ENCODE results near the gene CHIC1. TPM values are rescaled to one million over a fixed set of nuclear protein-coding genes. Genes with fewer than 3 reads are reported as not detected.
"Not testable (repeated sequence)": the region's sequence is repeated elsewhere in the genome, so short reads cannot be mapped to it uniquely, and the experiment has no call there.

The CHIC1 gene
- total RNA-seq, 1 experiment from 2014 or later = 7.6 TPM

DNA sequence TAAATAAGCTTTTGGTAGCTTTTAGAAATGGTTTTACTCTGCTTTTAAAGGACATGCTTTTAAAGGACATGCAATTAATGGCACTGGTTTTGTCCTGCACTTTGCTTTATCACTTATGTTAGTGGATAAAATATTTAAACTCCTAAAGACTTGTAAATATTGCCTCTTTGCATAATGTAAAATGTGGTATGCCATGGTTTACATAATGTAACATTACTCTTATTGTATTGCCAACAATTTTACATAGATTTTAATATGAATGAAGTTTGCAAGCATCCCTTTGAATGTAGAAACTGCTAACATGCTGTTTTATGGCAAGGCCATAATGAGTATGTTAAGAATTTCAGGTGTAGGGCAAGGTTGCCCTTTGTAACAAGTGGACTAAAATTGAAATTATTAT is 118.4 kb downstream of the CHIC1 start:
- no peaks in the 10 kb centered on the region for H3K27me3 Mint-ChIP-seq (ENCODE audit: insufficient read depth, unreplicated experiment)
- DNase-seq = no peak
- no peak overlapping the region for H3K4me3 ChIP-seq (ENCODE audit: low read depth, low read length)
- no peak overlapping the region for H3K27ac Mint-ChIP-seq (ENCODE audit: unreplicated experiment)
- no peak overlapping the region for H3K4me3 Mint-ChIP-seq (ENCODE audit: unreplicated experiment)
- H3K9me3 ChIP-seq = no peaks in the 10 kb centered on the region
- BruUV-seq (replicated peaks) = no TSS peak
- intact Hi-C loops (cut with micrococcal nuclease; ENCODE audit: unreplicated experiment) = no loop called here
- ChIA-PET POLR2A (no interaction called here), CTCF (no interaction called here)
- H3K4me1 ChIP-seq = no peaks in the 10 kb centered on the region
- no peaks in the 10 kb centered on the region for H3K4me1 Mint-ChIP-seq (ENCODE audit: low read depth, unreplicated experiment)
- no peaks in the 10 kb centered on the region for H3K36me3 Mint-ChIP-seq (ENCODE audit: insufficient read depth, unreplicated experiment)
- TF ChIP-seq, protein P1, sequence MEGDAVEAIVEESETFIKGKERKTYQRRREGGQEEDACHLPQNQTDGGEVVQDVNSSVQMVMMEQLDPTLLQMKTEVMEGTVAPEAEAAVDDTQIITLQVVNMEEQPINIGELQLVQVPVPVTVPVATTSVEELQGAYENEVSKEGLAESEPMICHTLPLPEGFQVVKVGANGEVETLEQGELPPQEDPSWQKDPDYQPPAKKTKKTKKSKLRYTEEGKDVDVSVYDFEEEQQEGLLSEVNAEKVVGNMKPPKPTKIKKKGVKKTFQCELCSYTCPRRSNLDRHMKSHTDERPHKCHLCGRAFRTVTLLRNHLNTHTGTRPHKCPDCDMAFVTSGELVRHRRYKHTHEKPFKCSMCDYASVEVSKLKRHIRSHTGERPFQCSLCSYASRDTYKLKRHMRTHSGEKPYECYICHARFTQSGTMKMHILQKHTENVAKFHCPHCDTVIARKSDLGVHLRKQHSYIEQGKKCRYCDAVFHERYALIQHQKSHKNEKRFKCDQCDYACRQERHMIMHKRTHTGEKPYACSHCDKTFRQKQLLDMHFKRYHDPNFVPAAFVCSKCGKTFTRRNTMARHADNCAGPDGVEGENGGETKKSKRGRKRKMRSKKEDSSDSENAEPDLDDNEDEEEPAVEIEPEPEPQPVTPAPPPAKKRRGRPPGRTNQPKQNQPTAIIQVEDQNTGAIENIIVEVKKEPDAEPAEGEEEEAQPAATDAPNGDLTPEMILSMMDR (IDR thresholded peaks at IDR 0.05; ENCODE audit: insufficient read depth in 1 of 2, low read depth in 1 of 2, low read length in 1 of 2, severe bottlenecking in 1 of 2, unreplicated experiment in 1 of 2) = no peak
- H3K36me3 ChIP-seq (ENCODE audit: control insufficient read depth, insufficient read depth, low read length) = no peaks in the 10 kb centered on the region
- no peaks in the 10 kb centered on the region for H3K27me3 ChIP-seq (replicated peaks; ENCODE audit: control insufficient read depth, insufficient read depth, low read length)
- no peaks in the 10 kb centered on the region for H3K9me3 Mint-ChIP-seq (ENCODE audit: unreplicated experiment)

DNA sequence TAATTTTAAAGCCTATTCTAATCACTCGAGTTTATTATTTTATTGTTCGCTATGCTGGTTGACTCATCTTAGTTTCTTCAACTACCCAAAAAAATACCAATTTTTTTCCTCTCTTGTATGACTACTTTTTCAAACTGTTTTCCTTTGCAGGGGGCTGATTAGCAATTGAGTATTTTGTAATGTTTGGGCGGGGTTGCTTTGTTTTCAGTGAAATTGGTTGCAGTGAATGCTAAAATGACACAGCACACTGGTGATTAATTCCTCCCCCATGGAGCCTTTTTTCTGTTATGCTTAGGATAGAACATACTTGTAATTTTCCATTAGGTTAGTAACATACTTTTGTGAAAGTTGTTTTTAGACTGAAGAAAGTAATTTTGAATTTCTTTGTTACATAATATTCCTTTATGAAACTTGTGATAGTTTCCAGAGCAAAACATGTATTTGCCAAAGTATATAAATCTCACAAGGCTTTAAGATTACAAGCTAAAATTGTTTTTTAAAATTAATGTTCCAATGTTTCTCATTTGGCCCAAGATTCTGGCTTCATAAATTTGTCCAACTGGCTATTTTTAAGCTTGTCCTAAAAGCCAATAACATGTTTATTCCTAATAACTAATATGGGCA is 120.4 kb downstream of the CHIC1 start:
- no peak overlapping the region for H3K4me3 Mint-ChIP-seq (ENCODE audit: unreplicated experiment)

DNA sequence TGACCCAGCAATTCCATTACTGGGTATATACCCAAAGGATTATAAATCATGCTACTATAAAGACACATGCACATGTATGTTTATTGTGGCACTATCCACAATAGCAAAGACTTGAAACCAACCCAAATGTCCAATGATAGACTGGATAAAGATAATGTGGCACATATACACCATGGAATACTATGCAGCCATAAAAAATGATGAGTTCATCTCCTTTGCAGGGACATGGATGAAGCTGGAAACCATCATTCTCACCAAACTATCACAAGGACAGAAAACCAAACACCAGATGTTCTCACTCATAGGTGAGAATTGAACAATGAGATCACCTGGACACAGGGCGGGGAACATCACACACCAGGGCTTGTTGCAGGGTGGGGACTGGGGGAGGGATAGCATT is 144.0 kb downstream of the CHIC1 start:
- H3K36me3 ChIP-seq (ENCODE audit: control insufficient read depth, insufficient read depth, low read length); DNase-seq; H3K4me3 ChIP-seq (ENCODE audit: low read depth, low read length); H3K9me3 ChIP-seq; POLR2A ChIA-PET; H3K27me3 Mint-ChIP-seq (ENCODE audit: insufficient read depth, unreplicated experiment); BruUV-seq (replicated peaks); H3K27me3 ChIP-seq (replicated peaks; ENCODE audit: control insufficient read depth, insufficient read depth, low read length); H3K4me1 Mint-ChIP-seq (ENCODE audit: low read depth, unreplicated experiment); H3K36me3 Mint-ChIP-seq (ENCODE audit: insufficient read depth, unreplicated experiment); H3K4me1 ChIP-seq; intact Hi-C loops (cut with micrococcal nuclease; ENCODE audit: unreplicated experiment); CTCF ChIA-PET; H3K27ac Mint-ChIP-seq (ENCODE audit: unreplicated experiment); H3K4me3 Mint-ChIP-seq (ENCODE audit: unreplicated experiment): not testable (repeated sequence)
- H3K9me3 Mint-ChIP-seq (ENCODE audit: unreplicated experiment) = peaks cover 19% of the 10 kb centered on the region

More for the DNA sequence above, 120.4 kb downstream of the CHIC1 start:
- DNase-seq = no peak
- H3K9me3 ChIP-seq = no peaks in the 10 kb centered on the region
- TF ChIP-seq, protein P1 (IDR thresholded peaks at IDR 0.05; ENCODE audit: insufficient read depth in 1 of 2, low read depth in 1 of 2, low read length in 1 of 2, severe bottlenecking in 1 of 2, unreplicated experiment in 1 of 2) = no peak
- H3K27ac Mint-ChIP-seq (ENCODE audit: unreplicated experiment) = no peak overlapping the region
- no peaks in the 10 kb centered on the region for H3K36me3 Mint-ChIP-seq (ENCODE audit: insufficient read depth, unreplicated experiment)
- H3K4me1 Mint-ChIP-seq (ENCODE audit: low read depth, unreplicated experiment) = no peaks in the 10 kb centered on the region
- no peak overlapping the region for H3K4me3 ChIP-seq (ENCODE audit: low read depth, low read length)
- H3K27me3 Mint-ChIP-seq (ENCODE audit: insufficient read depth, unreplicated experiment) = no peaks in the 10 kb centered on the region
- intact Hi-C loops (cut with micrococcal nuclease; ENCODE audit: unreplicated experiment) = no loop called here
- H3K36me3 ChIP-seq (ENCODE audit: control insufficient read depth, insufficient read depth, low read length) = no peaks in the 10 kb centered on the region
- H3K27me3 ChIP-seq (replicated peaks; ENCODE audit: control insufficient read depth, insufficient read depth, low read length) = no peaks in the 10 kb centered on the region
- BruUV-seq (replicated peaks) = no TSS peak
- no peaks in the 10 kb centered on the region for H3K9me3 Mint-ChIP-seq (ENCODE audit: unreplicated experiment)
- H3K4me1 ChIP-seq = no peaks in the 10 kb centered on the region
- ChIA-PET CTCF (no interaction called here), POLR2A (no interaction called here)

DNA sequence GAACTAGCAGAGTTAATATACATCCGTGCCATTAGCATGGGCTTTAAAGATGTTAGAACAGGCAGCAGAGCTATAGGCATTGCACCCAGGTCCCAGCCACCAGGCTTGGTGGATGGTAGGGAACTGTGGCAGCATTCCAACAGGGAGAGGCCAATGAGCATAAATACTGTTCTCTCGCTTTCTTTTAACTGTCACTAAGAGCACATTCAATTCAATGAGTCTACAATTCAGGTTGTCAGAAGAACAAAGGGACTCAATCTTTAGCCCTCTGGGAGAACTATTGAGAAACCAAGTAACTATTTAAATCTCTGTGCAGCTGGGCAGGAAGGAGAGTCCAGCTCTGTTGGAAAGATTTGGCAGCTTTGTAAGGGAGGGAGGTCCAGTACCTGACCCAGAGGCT is 165.6 kb downstream of the CHIC1 start:
- Mint-ChIP-seq H3K27me3 (ENCODE audit: insufficient read depth, unreplicated experiment) (no peaks in the 10 kb centered on the region), H3K36me3 (ENCODE audit: insufficient read depth, unreplicated experiment) (no peaks in the 10 kb centered on the region), H3K4me1 (ENCODE audit: low read depth, unreplicated experiment) (no peaks in the 10 kb centered on the region), H3K27ac (ENCODE audit: unreplicated experiment) (no peak overlapping the region), H3K4me3 (ENCODE audit: unreplicated experiment) (no peak overlapping the region), H3K9me3 (ENCODE audit: unreplicated experiment) (no peaks in the 10 kb centered on the region)
- intact Hi-C loops (cut with micrococcal nuclease; ENCODE audit: unreplicated experiment) = no loop called here
- CTCF ChIA-PET = no interaction called here
- Histone ChIP-seq H3K4me3 (ENCODE audit: low read depth, low read length) (no peak overlapping the region), H3K4me1 (no peaks in the 10 kb centered on the region), H3K27me3 (replicated peaks; ENCODE audit: control insufficient read depth, insufficient read depth, low read length) (no peaks in the 10 kb centered on the region), H3K9me3 (no peaks in the 10 kb centered on the region), H3K36me3 (ENCODE audit: control insufficient read depth, insufficient read depth, low read length) (no peaks in the 10 kb centered on the region)
- BruUV-seq (replicated peaks) = no TSS peak
- POLR2A ChIA-PET = no interaction called here
- DNase-seq = no peak
- TF ChIP-seq, protein P1 (IDR thresholded peaks at IDR 0.05; ENCODE audit: insufficient read depth in 1 of 2, low read depth in 1 of 2, low read length in 1 of 2, severe bottlenecking in 1 of 2, unreplicated experiment in 1 of 2) = no peak
